Esophagus muscularis mucosa (tissue), 4 donors: Measurements from ENCODE around the gene SLC25A42. TPM values are rescaled to one million over a fixed set of nuclear protein-coding genes. Genes with fewer than 3 reads are reported as not detected.

Experiments
- DNase-seq: peaks from one replicate; pipeline ENCODE4 v3.0.0-alpha.2; 2017; ENCODE audit errors: extremely low spot score
- H3K27ac ChIP-seq, 4 donors: fragments of 200-600 bp; sonication (generic); replicated peaks in 1 of 4; 1 replicate in 3 of 4; 2 replicates in 1 of 4; pipeline ENCODE4 v1.5.1; 2016 to 2019; ENCODE audit warnings: mild to moderate bottlenecking in 1 of 4
- H3K27me3 ChIP-seq, 4 donors: fragments of 200-600 bp; sonication (generic); one replicate each; pipeline versions ENCODE4 v1.5.1 to v1.6.0; 2016 to 2019
- H3K36me3 ChIP-seq, 4 donors: fragments of 200-600 bp; sonication (generic); one replicate each; pipeline ENCODE4 v1.5.1; 2016 to 2019
- H3K4me1 ChIP-seq, 4 donors: fragments of 200-600 bp; sonication (generic); one replicate each; pipeline ENCODE4 v1.5.1; 2016 to 2019
- H3K4me3 ChIP-seq, 4 donors: fragments of 200-600 bp; sonication (generic); 1 replicate in 2 of 4; 2 replicates in 2 of 4; pipeline ENCODE4 v1.5.1; 2016 to 2019; ENCODE audit warnings: mild to moderate bottlenecking in 4 of 4, moderate library complexity in 1 of 4
- H3K9me3 ChIP-seq, 4 donors: fragments of 200-600 bp; sonication (generic); 1 replicate in 3 of 4; 2 replicates in 1 of 4; pipeline ENCODE4 v1.5.1; 2016 to 2019
- CTCF ChIP-seq, 3 experiments: fragments of 200-600 bp in 2 of 3; fragments of 450-650 bp in 1 of 3; sonication (generic) in 2 of 3; IDR thresholded peaks; one replicate each; pipeline ENCODE4 v1.5.1; 2017 to 2019; ENCODE audit warnings: antibody characterized with exemption in 3 of 3, mild to moderate bottlenecking in 2 of 3, moderate library complexity in 1 of 3
- EP300 ChIP-seq: sonication (generic); formaldehyde crosslinking; IDR thresholded peaks from one replicate; pipeline ENCODE4 v1.6.1; 2017; ENCODE audit warnings: antibody characterized with exemption
- POLR2A ChIP-seq: fragments of 450-650 bp; IDR thresholded peaks from one replicate; pipeline ENCODE4 v1.6.1; 2017; ENCODE audit warnings: antibody characterized with exemption, moderate library complexity, mild to moderate bottlenecking, low read depth
- POLR2AphosphoS5 ChIP-seq, 2 donors: sonication (generic); formaldehyde crosslinking; IDR thresholded peaks; one replicate each; pipeline ENCODE4 v1.6.1; 2017; ENCODE audit warnings: antibody characterized with exemption in 2 of 2
- WGBS: methylation state at CpG from one replicate; pipeline ENCODE4 v1.1.5; 2018; 5-methylcytosine and 5-hydroxymethylcytosine counted together
- intact Hi-C: fragments of 100-400 bp; cut with DNase I; formaldehyde crosslinking; loops from one replicate; pipeline ENCODE4 v1.15.1; 2023
- total RNA-seq, 4 donors: library from RNA; depleted of rRNA; stranded (reverse); fragments of >200 nt; gene quantifications; one replicate each; pipeline versions ENCODE4 v1.1.0 to v1.2.1, GENCODE V29; 2016

Gene SLC25A42
- total RNA-seq, 4 donors from 2014 or later, result 11.2 to 16.8 (median 13.8) TPM

GRCh38 chr19:19121371-19121770 is 57.6 kb downstream of the SLC25A42 start:
- H3K9me3 ChIP-seq, result peaks cover 0 to 11% (median 4%) of the 10 kb centered on the region in 4 donors
- no peaks in the 10 kb centered on the region for H3K27me3 ChIP-seq
- TF ChIP-seq POLR2AphosphoS5 (IDR thresholded peaks at IDR 0.05) (no peak), EP300 (no peak), POLR2A (no peak), CTCF (IDR thresholded peaks at IDR 0.05) (no peak)
- no peak overlapping the region for H3K27ac ChIP-seq
- intact Hi-C loops, result no loop called here
- H3K36me3 ChIP-seq, result peaks cover 10 to 48% (median 33%) of the 10 kb centered on the region in 4 donors
- no peak for DNase-seq
- H3K4me3 ChIP-seq, result no peak overlapping the region
- H3K4me1 ChIP-seq, result peaks cover 0 to 14% (median 7%) of the 10 kb centered on the region in 4 donors
- 77% methylated on average over 6 of the region's 10 CpGs for WGBS

DNA sequence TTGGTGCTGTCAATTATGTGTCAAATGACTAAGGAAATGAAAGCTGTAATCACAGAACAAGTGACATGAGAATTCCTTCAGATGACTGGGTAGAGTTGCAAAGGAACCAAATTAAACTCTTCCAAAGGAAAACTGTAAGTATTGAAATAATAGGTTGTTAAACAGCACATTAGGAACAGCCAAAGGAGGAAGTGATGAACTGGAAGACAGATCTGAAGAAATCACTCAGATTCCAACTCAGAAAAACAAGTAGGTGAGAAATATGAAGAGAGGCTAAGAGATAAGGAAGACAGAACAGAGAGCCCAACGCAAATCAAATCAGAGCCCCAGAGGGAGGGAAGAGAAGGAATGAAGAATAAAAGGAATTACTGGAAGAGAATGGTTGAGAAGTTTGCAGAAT is 59.1 kb downstream of the SLC25A42 start:
- Histone ChIP-seq H3K27ac (no peak overlapping the region), H3K4me1 (peaks cover 0 to 14% (median 7%) of the 10 kb centered on the region in 4 donors), H3K36me3 (peaks cover 10 to 48% (median 33%) of the 10 kb centered on the region in 4 donors), H3K4me3 (no peak overlapping the region), H3K9me3 (peaks cover 0 to 11% (median 4%) of the 10 kb centered on the region in 4 donors), H3K27me3 (no peaks in the 10 kb centered on the region)
- no peak for TF ChIP-seq POLR2A
- TF ChIP-seq CTCF (IDR thresholded peaks at IDR 0.05), result no peak
- TF ChIP-seq POLR2AphosphoS5 (IDR thresholded peaks at IDR 0.05), result no peak
- TF ChIP-seq EP300, result no peak
- intact Hi-C loops, result no loop called here
- WGBS, result 95% methylated on average over 1 of the region's 1 CpG
- no peak for DNase-seq

- Histone ChIP-seq H3K9me3 (peaks cover 0 to 11% (median 4%) of the 10 kb centered on the region in 4 donors), H3K4me3 (no peak overlapping the region), H3K27me3 (no peaks in the 10 kb centered on the region), H3K27ac (no peak overlapping the region), H3K4me1 (peaks cover 0 to 14% (median 7%) of the 10 kb centered on the region in 4 donors), H3K36me3 (peaks cover 10 to 46% (median 30%) of the 10 kb centered on the region in 4 donors)
- intact Hi-C loops, result no loop called here
- TF ChIP-seq POLR2AphosphoS5 (IDR thresholded peaks at IDR 0.05), result no peak
- no peak for TF ChIP-seq POLR2A
- TF ChIP-seq CTCF (IDR thresholded peaks at IDR 0.05), result no peak
- TF ChIP-seq EP300, result no peak
- DNase-seq, result no peak
Measured at GRCh38 chr19:19123386-19123785, 59.6 kb downstream of the SLC25A42 start.

DNA sequence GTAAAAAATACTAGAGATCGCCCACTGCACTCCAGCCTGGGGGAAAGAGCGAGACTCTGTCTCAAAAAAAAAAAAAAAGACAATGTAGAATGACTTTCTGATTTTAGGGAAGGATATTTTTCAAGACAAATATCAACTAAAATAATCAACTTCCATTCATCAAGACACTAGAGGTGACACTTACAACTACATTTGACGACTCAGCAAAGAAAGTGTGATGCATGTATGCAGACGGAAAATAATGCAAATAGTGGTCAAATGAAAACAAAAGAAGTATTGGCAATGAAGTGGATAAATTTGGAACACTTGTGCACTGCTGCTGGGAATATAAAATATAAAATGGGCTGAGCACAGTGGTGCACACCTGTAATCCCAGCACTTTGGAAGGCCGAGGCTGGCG is 62.3 kb downstream of the SLC25A42 start:
- whole genome bisulfite sequencing, result 94% methylated on average over 6 of the region's 6 CpGs
- no peak overlapping the region for H3K27ac ChIP-seq
- no peaks in the 10 kb centered on the region for H3K4me1 ChIP-seq
- intact Hi-C loops, result no loop called here
- no peak for DNase-seq
- H3K4me3 ChIP-seq, result no peak overlapping the region
- H3K36me3 ChIP-seq, result peaks cover 4 to 33% (median 10%) of the 10 kb centered on the region in 4 donors
- no peak for TF ChIP-seq CTCF (IDR thresholded peaks at IDR 0.05)
- TF ChIP-seq EP300, result no peak
- no peak for TF ChIP-seq POLR2AphosphoS5 (IDR thresholded peaks at IDR 0.05)
- no peak for TF ChIP-seq POLR2A
- H3K9me3 ChIP-seq, result peaks cover 0 to 11% (median 4%) of the 10 kb centered on the region in 4 donors
- H3K27me3 ChIP-seq, result no peaks in the 10 kb centered on the region

- no peak overlapping the region for H3K4me3 ChIP-seq
- WGBS, result 83% methylated on average over 3 of the region's 3 CpGs
- peaks cover 0 to 17% (median 5%) of the 10 kb centered on the region in 4 donors for H3K4me1 ChIP-seq
- TF ChIP-seq POLR2AphosphoS5 (IDR thresholded peaks at IDR 0.05) (no peak), POLR2A (no peak), CTCF (IDR thresholded peaks at IDR 0.05) (no peak), EP300 (no peak)
- DNase-seq, result no peak
- H3K27ac ChIP-seq, result no peak overlapping the region
- intact Hi-C loops, result no loop called here
- H3K27me3 ChIP-seq, result no peaks in the 10 kb centered on the region
- H3K36me3 ChIP-seq, result peaks cover 0 to 22% (median 10%) of the 10 kb centered on the region in 4 donors
- H3K9me3 ChIP-seq, result peaks cover 0 to 19% (median 14%) of the 10 kb centered on the region in 4 donors
Measured at GRCh38 chr19:19131989-19132388, 68.2 kb downstream of the SLC25A42 start.
